ENCODE data around the gene ENDOU.
A peak's percentile ranks its signal among the peaks of the same experiment; 100 is the strongest.

Gene ENDOU

GRCh38 chr12:47742253-47742825 is 17.0 kb upstream of the ENDOU start:
- DNase-seq (ENCODE audit: low read depth): peak; percentile 59

DNA sequence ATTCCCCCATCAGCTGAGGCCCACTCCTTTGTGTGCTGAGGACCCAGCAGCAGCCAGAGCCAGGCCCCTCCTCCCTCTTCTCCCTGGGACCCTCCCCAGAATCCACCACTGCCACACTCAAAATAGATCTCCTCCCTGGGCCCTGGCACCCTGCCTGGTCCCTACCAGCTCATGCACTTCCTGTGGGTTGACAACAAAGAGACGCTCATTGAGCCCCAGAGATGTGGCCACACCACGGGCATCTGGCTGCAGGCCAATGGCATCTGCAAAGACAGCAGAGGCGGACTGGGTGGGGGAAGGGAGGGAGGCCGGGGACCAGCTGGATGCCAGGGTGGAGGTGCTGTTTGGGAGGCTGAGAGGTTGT is 16.0 kb upstream of the ENDOU start:
- DNase-seq (ENCODE audit: low read depth): peak; percentile 52

GRCh38 chr12:47740606-47741339 is 15.5 kb upstream of the ENDOU start:
- DNase-seq (ENCODE audit: low read depth): no peak

DNA sequence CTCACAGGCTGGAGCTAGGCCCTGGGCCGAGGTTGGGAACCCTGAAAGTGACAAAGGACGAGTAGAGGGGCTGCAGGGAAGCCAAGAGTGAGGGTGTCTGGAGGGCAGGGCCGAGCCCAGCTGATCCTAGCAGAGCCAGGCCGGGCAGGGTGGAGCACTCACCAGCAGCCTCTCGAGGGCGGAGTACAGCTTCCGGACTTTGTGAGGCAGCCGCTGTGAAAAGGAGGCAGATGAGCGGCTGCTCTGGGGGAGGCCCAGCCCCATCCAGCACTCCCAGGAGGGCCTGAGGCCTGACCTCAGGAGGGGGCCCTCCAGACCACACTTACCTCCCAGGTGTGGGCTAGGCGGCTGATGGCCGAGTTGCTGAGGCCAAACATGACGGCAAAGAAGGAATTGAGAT is 14.7 kb upstream of the ENDOU start:
- no peak for DNase-seq (ENCODE audit: low read depth)

GRCh38 chr12:47739297-47739696 is 14.0 kb upstream of the ENDOU start:
- DNase-seq (ENCODE audit: low read depth): no peak

DNA sequence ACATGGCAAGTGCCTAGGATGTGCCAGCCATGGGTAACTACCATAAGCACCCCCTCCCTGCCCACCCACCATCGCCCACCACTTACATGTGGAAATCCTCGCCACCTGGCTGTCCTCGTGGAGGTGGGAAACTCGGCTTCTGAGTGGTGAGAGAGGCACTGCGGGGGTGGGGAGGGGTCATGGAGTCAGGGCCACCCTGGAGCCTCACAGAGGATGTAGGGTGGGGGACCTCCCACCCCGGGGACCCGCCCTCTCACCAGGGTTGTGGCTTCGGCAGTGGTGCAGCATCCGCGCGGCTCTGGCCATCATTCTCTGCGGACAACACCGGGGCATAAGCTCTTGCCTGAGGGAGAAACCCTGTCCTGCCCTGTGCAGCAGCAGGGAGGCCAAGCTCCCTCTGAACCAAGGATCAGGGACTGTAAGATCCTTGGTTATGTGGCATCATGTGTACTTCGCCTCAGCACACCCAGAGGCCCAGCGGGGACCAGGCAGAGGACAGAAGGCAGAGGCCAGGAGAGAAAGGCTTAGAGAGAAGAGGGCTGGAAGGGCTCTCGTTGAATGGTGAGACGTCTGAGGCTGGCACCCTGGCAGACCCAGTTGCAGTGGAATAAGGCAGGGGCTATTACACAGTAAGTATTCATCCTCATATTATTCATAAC is 12.8 kb upstream of the ENDOU start:
- no peak for DNase-seq (ENCODE audit: low read depth)

- no peak for DNase-seq (ENCODE audit: low read depth)
These were observed 11.8 kb upstream of the ENDOU start for GRCh38 chr12:47736877-47737676.

DNA sequence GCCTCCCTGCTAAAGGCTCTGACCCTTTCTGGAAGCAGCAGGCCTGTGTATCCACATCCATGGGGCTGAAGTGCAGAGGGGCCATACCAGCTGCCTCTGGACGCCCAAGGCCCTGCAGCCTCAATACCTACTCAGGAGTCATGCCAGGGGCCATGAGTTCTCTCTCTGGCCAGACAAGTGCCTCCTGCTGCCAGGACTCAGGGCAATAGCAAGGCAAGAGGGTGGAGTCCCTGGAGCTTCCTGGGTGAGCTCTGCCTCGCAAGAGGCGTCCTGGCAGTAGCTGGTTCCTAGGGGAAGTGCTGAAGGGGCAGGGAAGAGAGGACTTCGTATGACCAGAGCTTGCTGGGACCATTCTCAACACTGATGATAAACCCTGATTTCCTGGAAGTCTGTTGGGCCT is 10.9 kb upstream of the ENDOU start:
- no peak for DNase-seq (ENCODE audit: low read depth)

DNA sequence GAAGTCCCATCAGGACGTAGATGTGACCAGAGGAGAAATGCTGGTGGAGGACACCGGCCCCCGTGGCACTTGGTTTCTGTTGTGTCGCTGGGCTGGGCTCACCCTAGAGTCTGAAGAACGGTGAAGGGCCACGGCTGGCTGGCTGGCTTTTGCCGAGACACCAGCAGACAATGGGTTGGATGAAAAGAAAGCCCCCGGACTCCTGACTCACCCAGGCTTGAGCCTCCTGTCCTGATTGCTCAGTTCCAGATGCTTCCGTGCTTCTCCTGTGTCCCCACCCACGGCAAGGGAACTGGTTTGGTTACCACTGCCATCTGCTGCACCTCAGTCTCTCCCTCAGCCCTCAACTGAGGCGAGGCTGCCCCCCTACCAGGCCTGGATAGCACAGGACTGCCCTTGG is 10.4 kb upstream of the ENDOU start:
- no peak for DNase-seq (ENCODE audit: low read depth)

GRCh38 chr12:47734725-47735480 is 9.6 kb upstream of the ENDOU start:
- DNase-seq (ENCODE audit: low read depth): no peak

GRCh38 chr12:47733142-47733541 is 7.9 kb upstream of the ENDOU start:
- DNase-seq (ENCODE audit: low read depth): no peak

GRCh38 chr12:47732504-47732903 is 7.2 kb upstream of the ENDOU start:
- DNase-seq (ENCODE audit: low read depth): no peak

- no peak for DNase-seq (ENCODE audit: low read depth)
These were observed 6.4 kb upstream of the ENDOU start for GRCh38 chr12:47731723-47732122.

- no peak for DNase-seq (ENCODE audit: low read depth)
These were observed 5.1 kb upstream of the ENDOU start for GRCh38 chr12:47730341-47730744.

- no peak for DNase-seq (ENCODE audit: low read depth)
These were observed 3.9 kb upstream of the ENDOU start for GRCh38 chr12:47729233-47729632.

DNA sequence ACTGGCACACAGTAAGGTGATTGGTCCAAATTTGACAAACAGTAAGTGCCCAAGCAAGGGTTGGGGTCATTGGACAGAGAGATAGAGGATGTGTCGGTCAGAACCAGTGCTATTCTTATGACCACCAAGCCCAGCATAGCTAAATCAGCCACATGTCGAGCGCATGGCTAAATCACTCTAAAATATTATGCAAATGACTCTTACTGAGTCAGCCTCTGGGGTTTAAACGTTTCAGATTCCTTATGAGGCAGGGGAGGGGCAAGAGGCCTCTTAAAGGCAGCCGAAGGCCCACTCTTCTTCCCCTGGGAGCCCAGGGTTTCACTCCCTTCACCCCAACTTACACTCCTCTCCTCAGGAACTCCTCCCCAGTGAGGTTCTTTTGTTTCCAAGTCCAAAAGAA is 603 bp upstream of the ENDOU start:
- DNase-seq (ENCODE audit: low read depth): no peak

GRCh38 chr12:47722941-47723631 is 2.2 kb downstream of the ENDOU start:
- DNase-seq (ENCODE audit: low read depth): no peak

DNA sequence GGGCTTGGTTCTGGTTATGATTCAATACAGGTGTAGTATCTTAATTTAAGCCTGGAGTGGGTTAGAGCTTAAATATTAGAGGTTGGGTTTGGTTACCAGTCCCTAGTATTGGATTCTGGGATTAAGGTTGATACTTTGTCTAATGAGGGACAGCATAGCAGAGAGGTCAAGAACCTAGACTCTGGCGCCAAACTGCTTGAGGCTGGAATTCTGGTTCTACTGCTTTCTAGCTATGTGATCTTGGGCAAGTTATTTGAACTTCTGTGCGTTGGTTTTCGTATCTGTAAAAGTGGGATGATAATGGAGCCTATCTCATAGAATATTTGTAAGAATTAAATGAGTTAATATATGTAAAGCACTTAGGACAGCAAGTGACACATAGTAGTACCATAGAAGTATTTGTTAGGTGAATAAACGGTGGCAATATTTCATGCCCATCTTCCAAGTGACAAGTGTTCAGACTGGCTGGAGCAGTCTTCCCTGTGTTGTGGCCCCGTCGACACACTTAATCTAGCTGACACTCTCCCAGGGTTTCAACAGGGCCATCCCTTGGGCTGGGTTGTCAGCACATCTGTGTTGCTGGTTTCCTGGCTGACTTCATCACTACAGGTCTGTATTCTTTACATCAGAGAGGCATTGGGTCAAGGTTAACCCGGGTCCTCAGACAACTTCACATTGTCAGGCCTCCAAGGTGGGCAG is 3.0 kb downstream of the ENDOU start:
- no peak for DNase-seq (ENCODE audit: low read depth)

DNA sequence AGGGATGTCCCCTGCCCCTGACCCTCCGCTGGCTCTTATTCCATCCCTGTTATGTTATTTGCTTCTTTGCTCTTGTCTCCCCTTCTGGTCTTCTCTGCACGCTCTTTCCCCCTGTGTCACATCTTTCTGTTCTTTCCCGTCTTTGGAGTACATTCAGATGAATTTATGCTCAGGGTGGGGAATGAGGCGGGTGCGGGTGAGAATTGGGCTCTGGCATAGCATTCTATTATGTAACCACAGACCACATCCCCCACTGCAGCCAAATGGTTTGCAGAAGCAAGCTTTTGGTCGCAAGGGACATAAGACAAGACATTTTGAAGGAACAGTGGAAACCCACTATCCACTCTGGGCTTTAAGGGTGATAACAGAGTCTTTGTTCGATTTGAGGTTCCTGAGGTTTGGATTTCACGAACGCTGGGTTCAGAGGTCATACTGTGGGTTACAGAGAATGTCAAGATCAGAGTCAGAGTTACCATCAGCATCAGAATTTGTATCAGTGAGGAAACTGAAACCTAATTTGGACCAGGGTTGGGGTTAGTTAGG is 3.8 kb downstream of the ENDOU start:
- no peak for DNase-seq (ENCODE audit: low read depth)

- no peak for DNase-seq (ENCODE audit: low read depth)
These were observed 6.8 kb downstream of the ENDOU start for GRCh38 chr12:47718531-47718930.

All from stimulated activated CD8-positive, alpha-beta memory T cell treated with anti-CD3 and anti-CD28 coated beads, Interleukin-12 subunit alpha, Interleukin-12 subunit beta, amount 100 ng/mL, for 1 hour (primary cell).